ENCODE results near the gene CBLC. TPM values are rescaled to one million over a fixed set of nuclear protein-coding genes. Genes with fewer than 3 reads are reported as not detected.
A peak's percentile ranks its signal among the peaks of the same experiment; 100 is the strongest.

The CBLC gene
- total and polyA plus RNA-seq, 2 donors (not counting 1 experiment from before 2014, with no cell fraction given), result not detected

DNA sequence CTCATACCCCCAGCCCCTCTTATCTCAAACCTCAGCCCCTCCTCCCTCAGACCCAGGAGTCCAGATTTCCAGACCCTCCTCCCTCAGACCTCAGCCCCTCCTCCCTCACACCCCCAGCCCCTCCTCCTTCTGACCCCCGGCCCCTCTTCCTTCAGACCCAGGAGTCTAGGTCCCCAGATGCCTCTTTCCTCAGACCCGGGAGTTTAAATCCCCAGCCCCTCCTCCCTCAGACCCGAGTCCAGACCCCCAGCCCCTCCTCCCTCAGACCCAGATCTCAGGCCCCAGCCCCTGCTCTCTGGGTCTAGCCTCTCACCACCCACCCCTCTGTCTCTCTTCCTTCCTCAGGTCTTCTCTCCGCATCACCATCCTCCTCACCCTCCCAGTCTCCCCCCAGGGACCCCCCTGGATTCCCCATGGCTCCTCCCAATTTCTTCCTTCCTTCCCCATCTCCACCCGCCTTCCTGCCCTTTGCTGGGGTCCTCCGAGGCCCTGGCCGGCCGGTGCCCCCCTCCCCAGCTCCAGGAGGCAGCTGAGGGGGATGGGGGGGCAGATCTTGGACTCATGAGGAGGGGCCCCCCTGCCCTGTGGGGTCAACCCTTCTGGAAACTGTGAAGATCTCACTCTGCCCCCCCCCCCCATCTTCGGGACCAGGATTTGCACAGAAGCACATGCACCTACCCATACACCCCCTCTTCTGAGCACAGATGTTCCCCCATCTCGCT lies 18.4 kb upstream of the CBLC start:
- H3K4me2 ChIP-seq (replicated peaks; ENCODE audit: low read depth, low read length, poor library complexity, severe bottlenecking), result no peak overlapping the region
- no peak for DNase-seq
- H3K27ac ChIP-seq (ENCODE audit: low read length in 2 of 2), result no peak overlapping the region
- peaks cover 8% of the 10 kb centered on the region for H3K79me2 ChIP-seq (ENCODE audit: control insufficient read depth, insufficient read depth, low read length)
- no peaks in the 10 kb centered on the region for H3K27me3 ChIP-seq (replicated peaks in 1 of 4; ENCODE audit: control extremely low read depth in 1 of 4, control insufficient read depth in 3 of 4, insufficient read depth in 4 of 4, low read length in 3 of 4)
- TF ChIP-seq, protein P1, sequence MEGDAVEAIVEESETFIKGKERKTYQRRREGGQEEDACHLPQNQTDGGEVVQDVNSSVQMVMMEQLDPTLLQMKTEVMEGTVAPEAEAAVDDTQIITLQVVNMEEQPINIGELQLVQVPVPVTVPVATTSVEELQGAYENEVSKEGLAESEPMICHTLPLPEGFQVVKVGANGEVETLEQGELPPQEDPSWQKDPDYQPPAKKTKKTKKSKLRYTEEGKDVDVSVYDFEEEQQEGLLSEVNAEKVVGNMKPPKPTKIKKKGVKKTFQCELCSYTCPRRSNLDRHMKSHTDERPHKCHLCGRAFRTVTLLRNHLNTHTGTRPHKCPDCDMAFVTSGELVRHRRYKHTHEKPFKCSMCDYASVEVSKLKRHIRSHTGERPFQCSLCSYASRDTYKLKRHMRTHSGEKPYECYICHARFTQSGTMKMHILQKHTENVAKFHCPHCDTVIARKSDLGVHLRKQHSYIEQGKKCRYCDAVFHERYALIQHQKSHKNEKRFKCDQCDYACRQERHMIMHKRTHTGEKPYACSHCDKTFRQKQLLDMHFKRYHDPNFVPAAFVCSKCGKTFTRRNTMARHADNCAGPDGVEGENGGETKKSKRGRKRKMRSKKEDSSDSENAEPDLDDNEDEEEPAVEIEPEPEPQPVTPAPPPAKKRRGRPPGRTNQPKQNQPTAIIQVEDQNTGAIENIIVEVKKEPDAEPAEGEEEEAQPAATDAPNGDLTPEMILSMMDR (IDR thresholded peaks at IDR 0.05), result no peak
- TF ChIP-seq EZH2 (IDR thresholded peaks at IDR 0.05; ENCODE audit: borderline replicate concordance, insufficient read depth, low read depth, low read length, poor library complexity, severe bottlenecking), result no peak
- peaks cover 14 to 18% of the 10 kb centered on the region in 2 donors for H3K4me1 ChIP-seq (ENCODE audit: control insufficient read depth in 2 of 2, insufficient read depth in 2 of 2, low read length in 2 of 2)
- H2AFZ ChIP-seq (ENCODE audit: insufficient read depth, low read depth, low read length, poor library complexity, severe bottlenecking), result no peak overlapping the region
- Mint-ChIP-seq H3K27me3 (no peaks in the 10 kb centered on the region), H3K4me3 (no peak overlapping the region), H3K4me1 (peaks cover 25% of the 10 kb centered on the region), H3K27ac (no peak overlapping the region), H3K9me3 (ENCODE audit: insufficient read depth) (no peaks in the 10 kb centered on the region)
- H3K36me3 ChIP-seq (replicated peaks in 1 of 2; ENCODE audit: control extremely low read depth in 1 of 2, control insufficient read depth in 1 of 2, extremely low read depth in 1 of 2, insufficient read depth in 2 of 2, low read length in 1 of 2), result peaks cover 2 to 22% of the 10 kb centered on the region in 2 experiments
- peaks cover 8% of the 10 kb centered on the region for H4K20me1 ChIP-seq (ENCODE audit: control insufficient read depth, insufficient read depth, low read length, poor library complexity, severe bottlenecking)
- POLR2A ChIA-PET, result no interaction called here
- no peaks in the 10 kb centered on the region for H3K9me3 ChIP-seq (ENCODE audit: control extremely low read depth in 1 of 3, control insufficient read depth in 2 of 3, insufficient read depth in 1 of 3, low read length in 2 of 3)
- WGBS (ENCODE audit: insufficient coverage), result 85% methylated on average over 4 of the region's 10 CpGs
- CTCF ChIA-PET, result interaction anchor here (2.4 kb wide), 1 partner anchor 35 kb away, joined by 6 read pairs; no protein-coding TSS in a partner anchor
- intact Hi-C loops (cut with micrococcal nuclease), result no loop called here
- H3K9ac ChIP-seq (ENCODE audit: low read length), result no peak overlapping the region
- no peak overlapping the region for H3K4me3 ChIP-seq (ENCODE audit: control extremely low read depth in 1 of 5, extremely low read depth in 1 of 5, insufficient read depth in 1 of 5, low read depth in 2 of 5, low read length in 4 of 5)
- no peak for ATAC-seq (ENCODE audit: low read depth)

DNA sequence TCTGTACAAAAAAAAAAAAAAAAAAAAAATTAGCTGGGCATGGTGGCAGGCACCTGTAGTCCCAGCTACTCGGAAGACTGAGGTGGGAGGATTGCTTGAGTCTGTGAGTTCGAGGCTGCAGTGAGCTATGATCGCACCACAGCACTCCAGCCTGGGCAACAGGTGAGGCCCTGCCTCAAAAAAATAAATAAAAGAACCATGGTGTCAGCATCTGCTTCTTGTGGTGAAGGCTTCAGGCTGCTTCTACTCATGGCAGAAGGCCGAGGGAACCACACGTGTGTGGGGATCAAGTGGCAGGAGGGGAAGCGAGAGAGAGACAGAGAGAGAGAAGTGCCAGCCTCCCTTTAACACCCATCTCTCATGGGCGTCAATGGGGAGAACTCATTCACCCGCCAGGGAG lies 15.7 kb upstream of the CBLC start:
- Histone ChIP-seq H2AFZ (ENCODE audit: insufficient read depth, low read depth, low read length, poor library complexity, severe bottlenecking) (no peak overlapping the region), H3K4me2 (replicated peaks; ENCODE audit: low read depth, low read length, poor library complexity, severe bottlenecking) (no peak overlapping the region), H4K20me1 (ENCODE audit: control insufficient read depth, insufficient read depth, low read length, poor library complexity, severe bottlenecking) (peaks cover 8% of the 10 kb centered on the region), H3K9me3 (ENCODE audit: control extremely low read depth in 1 of 3, control insufficient read depth in 2 of 3, insufficient read depth in 1 of 3, low read length in 2 of 3) (no peaks in the 10 kb centered on the region), H3K9ac (ENCODE audit: low read length) (no peak overlapping the region), H3K36me3 (replicated peaks in 1 of 2; ENCODE audit: control extremely low read depth in 1 of 2, control insufficient read depth in 1 of 2, extremely low read depth in 1 of 2, insufficient read depth in 2 of 2, low read length in 1 of 2) (peaks cover 2 to 16% of the 10 kb centered on the region in 2 experiments), H3K79me2 (ENCODE audit: control insufficient read depth, insufficient read depth, low read length) (no peaks in the 10 kb centered on the region), H3K4me1 (ENCODE audit: control insufficient read depth in 2 of 2, insufficient read depth in 2 of 2, low read length in 2 of 2) (no peaks in the 10 kb centered on the region), H3K4me3 (ENCODE audit: control extremely low read depth in 1 of 5, extremely low read depth in 1 of 5, insufficient read depth in 1 of 5, low read depth in 2 of 5, low read length in 4 of 5) (no peak overlapping the region), H3K27ac (ENCODE audit: low read length in 2 of 2) (no peak overlapping the region), H3K27me3 (replicated peaks in 1 of 4; ENCODE audit: control extremely low read depth in 1 of 4, control insufficient read depth in 3 of 4, insufficient read depth in 4 of 4, low read length in 3 of 4) (no peaks in the 10 kb centered on the region)
- H3K27ac Mint-ChIP-seq, result peak overlapping the region; percentile 62
- POLR2A ChIA-PET, result interaction anchor here (0.6 to 0.9 kb wide), 5 partner anchors 9 to 759 kb away, joined by 3 to 5 read pairs (median 5); no protein-coding TSS in a partner anchor
- WGBS (ENCODE audit: insufficient coverage), result 92% methylated on average over 3 of the region's 8 CpGs
- DNase-seq (no peak), ATAC-seq (ENCODE audit: low read depth) (peak; percentile 19)
- H3K4me1 Mint-ChIP-seq, result peaks cover 17% of the 10 kb centered on the region
- no peaks in the 10 kb centered on the region for H3K9me3 Mint-ChIP-seq (ENCODE audit: insufficient read depth)
- TF ChIP-seq, protein P1 (IDR thresholded peaks at IDR 0.05), result no peak
- no peak for TF ChIP-seq EZH2 (IDR thresholded peaks at IDR 0.05; ENCODE audit: borderline replicate concordance, insufficient read depth, low read depth, low read length, poor library complexity, severe bottlenecking)
- no peak overlapping the region for H3K4me3 Mint-ChIP-seq
- intact Hi-C loops (cut with micrococcal nuclease), result no loop called here
- CTCF ChIA-PET, result interaction anchor here (1.2 to 1.5 kb wide), 1 partner anchor 38 kb away, joined by 5 read pairs; no protein-coding TSS in a partner anchor
- no peaks in the 10 kb centered on the region for H3K27me3 Mint-ChIP-seq

Measured in B cell (primary cell).